ENCODE results near the gene ZNF91. TPM values are rescaled to one million over a fixed set of nuclear protein-coding genes. Genes with fewer than 3 reads are reported as not detected.
A peak's percentile ranks its signal among the peaks of the same experiment; 100 is the strongest.

ZNF91 gene
- total and polyA plus RNA-seq, 9 of the 15 experiments (the other 6 are each of a cell fraction or from before 2014, with no cell fraction given): 1.0 to 6.7 (median 3.2) TPM

- TF ChIP-seq SP2 (IDR thresholded peaks at IDR 0.05; ENCODE audit: extremely low read depth, low read depth, low read length, poor library complexity, severe bottlenecking) (peak; percentile 11), CEBPZ (IDR thresholded peaks at IDR 0.05; ENCODE audit: borderline replicate concordance, low read depth, low read length) (peak; percentile 20; the same call in 1 of the 2 replicates), SAFB (IDR thresholded peaks at IDR 0.05; ENCODE audit: borderline replicate concordance, low read depth, low read length) (no peak), ZNF280A (IDR thresholded peaks at IDR 0.05; ENCODE audit: low read depth, partially characterized antibody) (no peak), ZFP1 (CRISPR knock-in tag; IDR thresholded peaks at IDR 0.05) (no peak), ZNF766 (CRISPR knock-in tag; conservative IDR thresholded peaks at IDR 0.05) (no peak), POLR2A (conservative IDR thresholded peaks at IDR 0.05) (peak; percentile 65), RFX5 (IDR thresholded peaks at IDR 0.05; ENCODE audit: low read depth, low read length) (no peak), ZNF12 (CRISPR knock-in tag; IDR thresholded peaks at IDR 0.05) (no peak), SMAD4 (CRISPR knock-in tag; conservative IDR thresholded peaks at IDR 0.05) (no peak), CBFA2T2 (conservative IDR thresholded peaks at IDR 0.05) (no peak), MEIS2 (IDR thresholded peaks at IDR 0.05; ENCODE audit: partially characterized antibody) (peak; percentile 35), SIN3B (IDR thresholded peaks at IDR 0.05; ENCODE audit: low read depth) (no peak), ZNF165 (CRISPR knock-in tag; IDR thresholded peaks at IDR 0.05; ENCODE audit: borderline replicate concordance) (no peak), ZNF175 (CRISPR knock-in tag; IDR thresholded peaks at IDR 0.05; ENCODE audit: low read depth) (no peak), TCF3 (CRISPR knock-in tag; IDR thresholded peaks at IDR 0.05) (no peak), KLF1 (tag; IDR thresholded peaks at IDR 0.05) (no peak), TEAD2 (tag; IDR thresholded peaks at IDR 0.05) (no peak), CBX3 (IDR thresholded peaks at IDR 0.05; ENCODE audit: borderline replicate concordance in 1 of 2, low read length in 2 of 2) (no peak), ZFX (CRISPR knock-in tag; IDR thresholded peaks at IDR 0.05) (peak; percentile 79), GABPA (tag; conservative IDR thresholded peaks at IDR 0.05; ENCODE audit: low read depth) (peak; percentile 84)
Measured at GRCh38 chr19:23395041-23395721, at the start of gene ZNF91 (continued).

All from K562 (cell line).